GM18873 (cell line): Measurements from ENCODE around the gene KLHL35.

Experiments
- ATAC-seq: cut with Tn5 transposase; IDR thresholded peaks from one replicate; pipeline ENCODE4 v1.9.1; 2021; ENCODE audit warnings: mild to moderate bottlenecking, moderate library complexity, moderate number of reproducible peaks; ENCODE audit not compliant: unreplicated experiment, low FRiP score

Gene KLHL35

GRCh38 chr11:75445315-75445953 lies 12.4 kb upstream of the KLHL35 start:
- ATAC-seq: no peak

GRCh38 chr11:75443043-75443442 lies 10.0 kb upstream of the KLHL35 start:
- no peak for ATAC-seq

- no peak for ATAC-seq
Observed at GRCh38 chr11:75442161-75442885, 9.3 kb upstream of the KLHL35 start.

- no peak for ATAC-seq
Observed at GRCh38 chr11:75441804-75442132, 8.8 kb upstream of the KLHL35 start.

GRCh38 chr11:75440960-75441803 lies 8.2 kb upstream of the KLHL35 start:
- ATAC-seq: no peak

- no peak for ATAC-seq
Observed at GRCh38 chr11:75439495-75440120, 6.6 kb upstream of the KLHL35 start.

GRCh38 chr11:75439026-75439425 lies 6.0 kb upstream of the KLHL35 start:
- no peak for ATAC-seq

- ATAC-seq: no peak
Observed at GRCh38 chr11:75437966-75438659, 5.1 kb upstream of the KLHL35 start.

- no peak for ATAC-seq
Observed at GRCh38 chr11:75436806-75437205, 3.8 kb upstream of the KLHL35 start.

GRCh38 chr11:75435571-75435925 lies 2.5 kb upstream of the KLHL35 start:
- no peak for ATAC-seq

GRCh38 chr11:75434886-75435570 lies 2.0 kb upstream of the KLHL35 start:
- no peak for ATAC-seq

- ATAC-seq: no peak
Observed at GRCh38 chr11:75434051-75434450, 1.0 kb upstream of the KLHL35 start.

- ATAC-seq: no peak
Observed at GRCh38 chr11:75433443-75433842, 440 bp upstream of the KLHL35 start.

- ATAC-seq: no peak
Observed at GRCh38 chr11:75431533-75432525, 1.2 kb downstream of the KLHL35 start.

- ATAC-seq: no peak
Observed at GRCh38 chr11:75430714-75431532, 2.1 kb downstream of the KLHL35 start.

GRCh38 chr11:75429902-75430713 lies 2.9 kb downstream of the KLHL35 start:
- ATAC-seq: no peak

- no peak for ATAC-seq
Observed at GRCh38 chr11:75429641-75429901, 3.4 kb downstream of the KLHL35 start.
